Measurements from ENCODE around the gene SYCE1L.

GRCh38 chr16:77194295-77195231 lies 4.6 kb upstream of the SYCE1L start:
- TF ChIP-seq GATA2 (IDR thresholded peaks at IDR 0.05; ENCODE audit: low read depth, low read length) (no peak), GATA3 (IDR thresholded peaks at IDR 0.05; ENCODE audit: low read depth, low read length) (no peak)
